SU-DHL-6 (cell line): ENCODE results near the gene ZNF622.

Source experiments
- EZH2phosphoT487 ChIP-seq: fragments of 200-600 bp; sonication (generic), shearing (Covaris generic); conservative IDR thresholded peaks from 2 replicates; pipeline ENCODE4 v1.6.1; 2018; ENCODE audit warnings: mild to moderate bottlenecking, antibody characterized with exemption, low read length, moderate library complexity, mixed read lengths
- TF ChIP-seq, protein P1 (sequence below): fragments of 200-600 bp; sonication (generic); IDR thresholded peaks from one replicate; pipeline ENCODE4 v1.5.1; 2017; ENCODE audit warnings: antibody characterized with exemption, mild to moderate bottlenecking, low read length, moderate library complexity; ENCODE audit not compliant: insufficient read depth, poor library complexity, severe bottlenecking

DNA sequence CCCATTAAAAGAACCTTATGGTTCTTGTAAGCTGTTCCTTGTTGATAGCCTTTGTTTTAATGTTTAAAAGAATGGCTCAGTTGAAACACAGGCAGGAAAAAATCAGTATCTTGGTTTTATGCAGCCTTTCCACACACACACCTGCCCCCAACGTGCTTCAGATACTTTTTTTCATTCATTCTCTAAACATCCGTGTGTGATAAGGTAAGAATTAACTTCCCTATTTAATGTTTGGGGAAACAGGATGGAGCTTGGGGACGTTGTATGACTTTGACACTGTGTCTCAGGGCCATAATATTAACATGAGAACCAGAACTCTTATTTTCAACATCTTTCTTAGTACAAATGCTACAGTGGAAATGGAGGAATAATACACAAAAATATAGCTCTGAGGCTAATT, 5.8 kb upstream of the ZNF622 start:
- TF ChIP-seq, protein P1, sequence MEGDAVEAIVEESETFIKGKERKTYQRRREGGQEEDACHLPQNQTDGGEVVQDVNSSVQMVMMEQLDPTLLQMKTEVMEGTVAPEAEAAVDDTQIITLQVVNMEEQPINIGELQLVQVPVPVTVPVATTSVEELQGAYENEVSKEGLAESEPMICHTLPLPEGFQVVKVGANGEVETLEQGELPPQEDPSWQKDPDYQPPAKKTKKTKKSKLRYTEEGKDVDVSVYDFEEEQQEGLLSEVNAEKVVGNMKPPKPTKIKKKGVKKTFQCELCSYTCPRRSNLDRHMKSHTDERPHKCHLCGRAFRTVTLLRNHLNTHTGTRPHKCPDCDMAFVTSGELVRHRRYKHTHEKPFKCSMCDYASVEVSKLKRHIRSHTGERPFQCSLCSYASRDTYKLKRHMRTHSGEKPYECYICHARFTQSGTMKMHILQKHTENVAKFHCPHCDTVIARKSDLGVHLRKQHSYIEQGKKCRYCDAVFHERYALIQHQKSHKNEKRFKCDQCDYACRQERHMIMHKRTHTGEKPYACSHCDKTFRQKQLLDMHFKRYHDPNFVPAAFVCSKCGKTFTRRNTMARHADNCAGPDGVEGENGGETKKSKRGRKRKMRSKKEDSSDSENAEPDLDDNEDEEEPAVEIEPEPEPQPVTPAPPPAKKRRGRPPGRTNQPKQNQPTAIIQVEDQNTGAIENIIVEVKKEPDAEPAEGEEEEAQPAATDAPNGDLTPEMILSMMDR, result no peak
- TF ChIP-seq EZH2phosphoT487, result no peak
